Vagina (tissue), 2 donors: Measurements from ENCODE around the gene TNS3. TPM values are rescaled to one million over a fixed set of nuclear protein-coding genes. Genes with fewer than 3 reads are reported as not detected.
A peak's percentile ranks its signal among the peaks of the same experiment; 100 is the strongest.

Source experiments
- DNase-seq, 2 donors: peaks; one replicate each; pipeline ENCODE4 v3.0.0-alpha.2; 2017; ENCODE audit errors: extremely low spot score in 2 of 2
- H3K27ac ChIP-seq: fragments of 200-600 bp; sonication (generic); one replicate; pipeline ENCODE4 v1.5.1; 2019
- H3K27me3 ChIP-seq: fragments of 200-600 bp; sonication (generic); one replicate; pipeline ENCODE4 v1.5.1; 2019
- H3K36me3 ChIP-seq, 2 donors: fragments of 200-600 bp; sonication (generic); one replicate each; pipeline ENCODE4 v1.5.1; 2017 to 2019
- H3K4me1 ChIP-seq: fragments of 200-600 bp; sonication (generic); one replicate; pipeline ENCODE4 v1.5.1; 2019
- H3K4me3 ChIP-seq, 2 donors: fragments of 200-600 bp; sonication (generic); 1 replicate in 1 of 2; 2 replicates in 1 of 2; pipeline ENCODE4 v1.5.1; 2016 to 2019
- H3K9me3 ChIP-seq: fragments of 200-600 bp; sonication (generic); one replicate; pipeline ENCODE4 v1.5.1; 2019
- POLR2A ChIP-seq, 2 donors: fragments of 450-650 bp; IDR thresholded peaks; one replicate each; pipeline ENCODE4 v1.6.1; 2017; ENCODE audit warnings: antibody characterized with exemption in 2 of 2, mild to moderate bottlenecking in 2 of 2, moderate library complexity in 2 of 2
- POLR2AphosphoS5 ChIP-seq, 2 donors: sonication (generic); formaldehyde crosslinking; IDR thresholded peaks; one replicate each; pipeline ENCODE4 v1.9.0; 2017; ENCODE audit warnings: antibody characterized with exemption in 2 of 2, mild to moderate bottlenecking in 2 of 2, low read depth in 1 of 2; ENCODE audit not compliant: insufficient read depth in 1 of 2
- intact Hi-C: fragments of 100-400 bp; cut with DNase I; formaldehyde crosslinking; loops from one replicate; pipeline ENCODE4 v1.15.1; 2023
- total RNA-seq: library from RNA; depleted of rRNA; stranded (reverse); fragments of >200 nt; gene quantifications from one replicate; pipeline ENCODE4 v1.2.3, GENCODE V29; 2016
- TF ChIP-seq, protein P1 (sequence below), 3 experiments: fragments of 450-650 bp in 2 of 3; fragments of 200-600 bp in 1 of 3; sonication (generic) in 1 of 3; IDR thresholded peaks; one replicate each; pipeline ENCODE4 v1.5.1; 2017 to 2019; ENCODE audit warnings: antibody characterized with exemption in 3 of 3, mild to moderate bottlenecking in 2 of 3, moderate library complexity in 2 of 3

Gene TNS3
- total RNA-seq, 1 donor from 2014 or later: 36.8 TPM

DNA sequence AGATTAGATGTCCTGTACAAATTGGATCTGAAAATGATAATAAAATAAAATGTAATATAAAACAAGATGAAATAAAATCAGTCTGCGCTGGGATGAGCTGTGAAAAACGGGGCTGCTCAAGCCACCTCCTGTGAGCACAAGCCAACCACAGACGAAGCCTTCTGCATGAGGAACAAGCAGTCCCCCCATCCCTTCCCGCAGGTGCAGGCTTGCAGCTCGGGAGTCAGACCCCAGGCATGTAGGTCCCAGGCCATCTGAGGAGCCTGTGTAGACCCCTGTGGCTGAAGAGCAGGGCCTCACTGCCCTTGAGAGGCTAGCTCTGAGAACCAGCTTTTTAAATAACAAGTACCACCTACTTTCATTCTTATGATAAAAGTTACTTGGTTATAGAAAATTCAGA is 123.4 kb downstream of the TNS3 start:
- intact Hi-C loops: no loop called here
- Histone ChIP-seq H3K27ac (no peak overlapping the region), H3K9me3 (no peaks in the 10 kb centered on the region), H3K27me3 (no peaks in the 10 kb centered on the region), H3K4me3 (no peak overlapping the region), H3K4me1 (peaks cover 43% of the 10 kb centered on the region), H3K36me3 (no peaks in the 10 kb centered on the region)
- no peak for DNase-seq
- TF ChIP-seq, protein P1, sequence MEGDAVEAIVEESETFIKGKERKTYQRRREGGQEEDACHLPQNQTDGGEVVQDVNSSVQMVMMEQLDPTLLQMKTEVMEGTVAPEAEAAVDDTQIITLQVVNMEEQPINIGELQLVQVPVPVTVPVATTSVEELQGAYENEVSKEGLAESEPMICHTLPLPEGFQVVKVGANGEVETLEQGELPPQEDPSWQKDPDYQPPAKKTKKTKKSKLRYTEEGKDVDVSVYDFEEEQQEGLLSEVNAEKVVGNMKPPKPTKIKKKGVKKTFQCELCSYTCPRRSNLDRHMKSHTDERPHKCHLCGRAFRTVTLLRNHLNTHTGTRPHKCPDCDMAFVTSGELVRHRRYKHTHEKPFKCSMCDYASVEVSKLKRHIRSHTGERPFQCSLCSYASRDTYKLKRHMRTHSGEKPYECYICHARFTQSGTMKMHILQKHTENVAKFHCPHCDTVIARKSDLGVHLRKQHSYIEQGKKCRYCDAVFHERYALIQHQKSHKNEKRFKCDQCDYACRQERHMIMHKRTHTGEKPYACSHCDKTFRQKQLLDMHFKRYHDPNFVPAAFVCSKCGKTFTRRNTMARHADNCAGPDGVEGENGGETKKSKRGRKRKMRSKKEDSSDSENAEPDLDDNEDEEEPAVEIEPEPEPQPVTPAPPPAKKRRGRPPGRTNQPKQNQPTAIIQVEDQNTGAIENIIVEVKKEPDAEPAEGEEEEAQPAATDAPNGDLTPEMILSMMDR (IDR thresholded peaks at IDR 0.05): no peak
- TF ChIP-seq POLR2A (IDR thresholded peaks at IDR 0.05) (no peak), POLR2AphosphoS5 (IDR thresholded peaks at IDR 0.05; ENCODE audit: insufficient read depth in 1 of 2, low read depth in 1 of 2) (no peak)

DNA sequence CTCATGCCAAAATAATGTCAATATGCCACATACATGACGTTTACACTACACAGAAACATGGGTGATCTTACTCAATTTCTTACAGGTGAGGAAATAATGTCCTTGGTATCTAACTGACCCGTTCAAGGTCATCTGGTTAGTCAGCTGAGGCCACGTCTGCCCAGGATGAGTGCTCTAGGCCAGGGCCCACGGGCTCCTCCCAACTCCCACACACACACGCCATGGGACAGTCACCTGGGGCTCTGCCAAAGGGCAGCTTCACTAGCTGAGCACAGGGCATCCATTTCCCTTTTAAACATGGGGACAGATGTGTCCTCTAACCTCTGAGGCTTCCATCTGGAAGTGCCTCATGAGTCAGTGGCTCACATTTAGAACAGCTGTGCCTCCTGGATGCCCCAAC is 123.9 kb downstream of the TNS3 start:
- Histone ChIP-seq H3K36me3 (no peaks in the 10 kb centered on the region), H3K4me1 (peaks cover 47% of the 10 kb centered on the region), H3K27ac (peak overlapping the region; percentile 12), H3K27me3 (no peaks in the 10 kb centered on the region), H3K9me3 (no peaks in the 10 kb centered on the region), H3K4me3 (no peak overlapping the region)
- no peak for DNase-seq
- intact Hi-C loops: no loop called here
- TF ChIP-seq POLR2A (IDR thresholded peaks at IDR 0.05): no peak
- peak in 1 of 2 donors; percentile 83 for TF ChIP-seq POLR2AphosphoS5 (IDR thresholded peaks at IDR 0.05; ENCODE audit: insufficient read depth in 1 of 2, low read depth in 1 of 2)

DNA sequence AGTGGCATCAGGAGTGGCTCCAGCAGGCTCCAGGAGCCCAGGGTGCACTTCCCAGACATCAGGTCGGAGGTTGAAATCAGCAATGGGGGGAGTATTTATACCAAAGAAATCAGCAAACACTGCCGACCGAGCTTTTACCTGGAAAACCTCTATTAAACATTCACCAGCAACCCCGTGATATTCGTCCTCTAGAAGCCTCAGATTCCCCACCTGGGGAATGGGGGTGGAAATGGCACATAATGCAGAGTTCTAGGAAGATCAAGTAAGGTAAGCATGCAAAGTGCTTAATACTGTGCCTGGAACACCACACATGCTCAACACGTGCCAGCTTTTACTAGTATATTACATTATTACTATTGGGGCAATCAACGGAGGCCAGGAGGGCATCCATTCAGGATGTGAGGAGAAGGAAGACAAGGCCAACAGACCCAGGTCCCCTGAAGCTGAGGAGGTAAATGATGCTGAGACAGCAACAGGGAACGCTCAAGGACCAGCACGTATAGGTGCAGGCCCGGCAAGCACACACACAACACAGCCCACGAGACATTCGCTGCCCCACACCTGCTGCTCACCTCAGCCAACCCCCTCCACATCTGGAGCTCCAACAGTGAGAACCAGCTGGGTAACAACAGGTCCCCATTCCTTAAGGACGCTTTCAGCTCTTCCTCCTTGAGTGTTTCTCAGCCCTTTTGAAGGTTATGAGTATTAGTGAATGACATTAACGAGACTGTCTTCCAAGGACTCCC is 125.5 kb downstream of the TNS3 start:
- TF ChIP-seq POLR2A (IDR thresholded peaks at IDR 0.05): no peak
- TF ChIP-seq, protein P1 (IDR thresholded peaks at IDR 0.05): no peak
- no peak for TF ChIP-seq POLR2AphosphoS5 (IDR thresholded peaks at IDR 0.05; ENCODE audit: insufficient read depth in 1 of 2, low read depth in 1 of 2)
- intact Hi-C loops: no loop called here
- no peak for DNase-seq
- Histone ChIP-seq H3K4me3 (no peak overlapping the region), H3K27me3 (no peaks in the 10 kb centered on the region), H3K4me1 (peaks cover 56% of the 10 kb centered on the region), H3K36me3 (no peaks in the 10 kb centered on the region), H3K27ac (no peak overlapping the region), H3K9me3 (no peaks in the 10 kb centered on the region)

DNA sequence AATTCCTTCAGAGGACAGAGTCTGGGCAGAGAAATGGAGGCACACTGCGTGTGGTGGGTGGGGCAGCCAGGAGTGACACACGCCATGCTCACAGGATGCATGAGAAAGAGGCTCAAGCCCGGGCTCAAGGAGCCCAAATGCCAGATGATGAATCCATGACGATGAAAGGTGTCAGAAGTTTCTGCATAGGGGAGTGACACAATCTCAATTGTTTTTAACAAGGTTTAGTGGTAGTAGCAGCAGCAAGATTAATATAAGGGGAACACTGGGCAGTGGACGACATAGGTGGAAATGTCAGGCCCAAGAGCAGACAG is 126.1 kb downstream of the TNS3 start:
- DNase-seq: no peak
- no peak overlapping the region for H3K4me3 ChIP-seq
- H3K36me3 ChIP-seq: no peaks in the 10 kb centered on the region
- intact Hi-C loops: no loop called here
- H3K4me1 ChIP-seq: peaks cover 50% of the 10 kb centered on the region
- no peaks in the 10 kb centered on the region for H3K27me3 ChIP-seq
- no peaks in the 10 kb centered on the region for H3K9me3 ChIP-seq
- TF ChIP-seq, protein P1 (IDR thresholded peaks at IDR 0.05): no peak
- TF ChIP-seq POLR2A (IDR thresholded peaks at IDR 0.05) (no peak), POLR2AphosphoS5 (IDR thresholded peaks at IDR 0.05; ENCODE audit: insufficient read depth in 1 of 2, low read depth in 1 of 2) (no peak)
- no peak overlapping the region for H3K27ac ChIP-seq

DNA sequence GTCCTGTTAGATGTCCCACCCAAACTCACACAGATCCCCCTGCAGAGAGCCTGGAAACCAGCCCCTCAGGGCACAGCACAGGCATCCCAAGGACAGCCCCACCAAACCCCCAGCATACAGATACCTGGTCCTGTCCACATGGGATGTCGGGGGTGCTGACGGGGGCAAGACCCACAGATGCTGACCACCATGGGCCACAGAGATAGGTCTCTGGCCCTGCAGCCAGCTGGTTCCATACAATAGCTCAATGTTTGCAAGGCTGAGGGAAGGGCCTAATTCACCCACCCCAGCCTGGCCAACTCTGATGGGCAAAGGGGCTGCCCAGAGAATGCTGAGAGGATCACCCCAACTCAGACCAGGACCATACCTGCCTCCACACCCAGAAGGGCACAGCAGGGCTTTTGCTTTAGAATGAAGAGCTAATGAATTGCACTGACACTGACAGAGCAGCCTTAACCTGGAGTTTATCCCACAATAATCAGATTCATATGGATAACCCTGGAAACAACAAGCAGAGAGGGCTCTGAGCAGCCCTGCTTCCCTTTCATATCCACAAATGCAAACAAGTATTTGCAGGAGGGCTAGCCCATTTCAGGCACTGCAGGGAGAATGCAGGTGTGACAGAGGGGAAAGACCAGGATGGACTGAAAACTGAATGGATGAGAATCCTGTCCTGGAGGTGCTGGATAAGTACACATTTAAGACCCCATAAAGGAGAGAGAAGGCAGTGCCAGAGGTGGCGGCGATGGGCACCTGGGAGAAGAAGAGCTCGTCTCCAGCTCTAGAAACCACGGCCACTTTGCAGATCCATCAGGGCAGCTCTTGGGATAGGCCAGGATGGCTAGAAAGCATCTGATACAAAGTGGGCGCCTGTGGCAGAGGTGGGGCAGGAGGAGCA is 126.7 kb downstream of the TNS3 start:
- intact Hi-C loops: no loop called here

More for the DNA sequence above, 126.7 kb downstream of the TNS3 start:
- Histone ChIP-seq H3K27me3 (no peaks in the 10 kb centered on the region), H3K36me3 (no peaks in the 10 kb centered on the region), H3K9me3 (no peaks in the 10 kb centered on the region), H3K4me1 (peaks cover 44% of the 10 kb centered on the region), H3K4me3 (no peak overlapping the region), H3K27ac (peak overlapping the region; percentile 71)
- TF ChIP-seq POLR2AphosphoS5 (IDR thresholded peaks at IDR 0.05; ENCODE audit: insufficient read depth in 1 of 2, low read depth in 1 of 2) (no peak), POLR2A (IDR thresholded peaks at IDR 0.05) (no peak)
- TF ChIP-seq, protein P1 (IDR thresholded peaks at IDR 0.05): no peak
- DNase-seq: no peak
